Omental fat pad (tissue), 4 donors: Measurements from ENCODE around the gene FLII. TPM values are rescaled to one million over a fixed set of nuclear protein-coding genes. Genes with fewer than 3 reads are reported as not detected.

Experiments used
- ATAC-seq: fragments of 150-250 bp; one replicate; pipeline ENCODE4 v1.9.1; 2016; ENCODE audit warnings: mild to moderate bottlenecking, moderate library complexity; ENCODE audit not compliant: low FRiP score
- DNase-seq: peaks from one replicate; pipeline ENCODE4 v3.0.0-alpha.2; 2019; ENCODE audit warnings: low spot score
- total RNA-seq, 4 donors: library from RNA; depleted of rRNA; stranded (reverse); fragments of >200 nt; gene quantifications; one replicate each; pipeline ENCODE4 v1.1.0, GENCODE V29; 2016
- TF ChIP-seq, protein P1 (sequence below), 3 donors: fragments of 450-650 bp; IDR thresholded peaks; one replicate each; pipeline ENCODE4 v1.5.1; 2016 to 2017; ENCODE audit warnings: antibody characterized with exemption in 3 of 3, mild to moderate bottlenecking in 3 of 3, moderate library complexity in 2 of 3

Gene FLII
- total RNA-seq, 4 donors from 2014 or later: 198 to 328 (median 324) TPM

DNA sequence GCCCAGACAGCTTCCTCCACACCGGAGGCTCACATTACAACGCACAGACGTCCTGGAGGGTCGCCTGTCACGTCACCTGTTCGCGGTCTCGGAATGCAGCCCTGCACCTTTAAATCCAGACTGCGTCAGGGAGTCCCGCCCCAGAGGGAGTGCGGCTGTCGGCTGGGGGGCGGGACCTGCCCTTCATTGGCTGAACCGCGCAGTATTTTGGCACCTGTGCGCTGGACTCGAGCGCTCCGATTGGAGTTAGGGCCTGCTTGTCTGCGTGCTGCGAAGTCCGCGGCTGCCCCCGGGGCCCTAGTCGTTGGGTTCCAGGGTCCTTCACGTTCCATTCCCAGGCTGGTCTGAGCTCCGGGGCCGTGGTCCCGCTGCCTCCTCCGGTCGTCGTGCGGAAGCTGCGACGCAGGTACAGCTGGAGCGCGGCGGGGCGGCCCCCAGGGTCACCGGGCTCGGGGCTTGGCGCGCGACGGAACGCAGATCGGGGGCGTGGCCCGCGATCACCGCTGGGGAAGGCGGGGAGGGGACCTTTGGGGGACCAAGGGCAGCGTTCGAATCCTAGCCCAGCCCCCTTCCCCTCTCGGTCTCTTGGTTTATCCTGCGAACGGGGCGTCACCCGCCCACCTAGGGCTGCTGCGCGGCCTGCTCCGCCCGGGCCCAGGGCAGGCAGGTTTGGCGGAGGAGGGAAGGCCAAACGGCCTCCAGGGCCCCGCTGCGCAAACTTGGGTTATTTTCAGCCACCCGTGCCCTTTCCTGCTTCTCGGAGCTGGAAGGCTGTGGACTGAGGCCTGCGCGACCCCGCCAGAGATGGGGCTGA is 2.0 kb upstream of the FLII start, which contains the start of gene MIEF2:
Gene MIEF2, plus strand, starts transcription at position 331 of the 814 bp plus-strand sequence. CDS start 2,059 bp downstream, outside the sequence.
- TF ChIP-seq, protein P1, sequence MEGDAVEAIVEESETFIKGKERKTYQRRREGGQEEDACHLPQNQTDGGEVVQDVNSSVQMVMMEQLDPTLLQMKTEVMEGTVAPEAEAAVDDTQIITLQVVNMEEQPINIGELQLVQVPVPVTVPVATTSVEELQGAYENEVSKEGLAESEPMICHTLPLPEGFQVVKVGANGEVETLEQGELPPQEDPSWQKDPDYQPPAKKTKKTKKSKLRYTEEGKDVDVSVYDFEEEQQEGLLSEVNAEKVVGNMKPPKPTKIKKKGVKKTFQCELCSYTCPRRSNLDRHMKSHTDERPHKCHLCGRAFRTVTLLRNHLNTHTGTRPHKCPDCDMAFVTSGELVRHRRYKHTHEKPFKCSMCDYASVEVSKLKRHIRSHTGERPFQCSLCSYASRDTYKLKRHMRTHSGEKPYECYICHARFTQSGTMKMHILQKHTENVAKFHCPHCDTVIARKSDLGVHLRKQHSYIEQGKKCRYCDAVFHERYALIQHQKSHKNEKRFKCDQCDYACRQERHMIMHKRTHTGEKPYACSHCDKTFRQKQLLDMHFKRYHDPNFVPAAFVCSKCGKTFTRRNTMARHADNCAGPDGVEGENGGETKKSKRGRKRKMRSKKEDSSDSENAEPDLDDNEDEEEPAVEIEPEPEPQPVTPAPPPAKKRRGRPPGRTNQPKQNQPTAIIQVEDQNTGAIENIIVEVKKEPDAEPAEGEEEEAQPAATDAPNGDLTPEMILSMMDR (IDR thresholded peaks at IDR 0.05): no peak
- DNase-seq (peak; percentile 75), ATAC-seq (peak; percentile 79)

DNA sequence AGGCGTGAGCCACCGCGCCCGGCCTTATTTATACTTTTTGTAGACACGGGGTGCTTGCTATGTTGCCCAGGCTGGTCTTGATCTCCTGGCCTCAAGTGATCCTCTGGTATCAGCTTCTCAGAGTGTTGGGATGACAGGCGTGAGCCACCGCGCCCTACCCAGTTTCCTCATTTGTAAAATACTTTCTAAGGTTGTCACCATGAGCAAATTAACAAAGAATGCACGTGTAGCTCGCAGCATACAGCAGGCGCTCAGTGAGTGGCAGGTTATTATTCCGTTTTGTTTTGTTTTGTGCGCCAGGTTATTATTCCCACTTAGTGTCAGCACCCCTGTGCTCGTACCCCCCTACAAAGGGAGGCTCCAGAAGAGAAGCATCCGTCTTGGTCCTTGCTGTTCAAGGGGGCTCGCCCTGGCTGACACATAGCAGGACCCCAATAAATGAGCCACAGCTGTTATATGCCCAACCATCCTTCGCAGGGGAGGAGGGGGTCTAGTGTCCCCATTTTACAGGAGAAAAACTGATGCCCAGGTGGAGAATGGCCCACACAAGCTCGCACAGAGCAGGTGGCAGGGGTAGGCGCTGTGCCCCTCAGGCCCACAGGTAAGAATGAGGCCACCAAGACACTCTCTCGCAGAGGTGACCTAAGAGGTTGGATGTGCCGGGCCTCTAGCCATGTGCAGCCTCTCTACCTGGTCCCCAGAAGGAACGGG is 1.2 kb upstream of the FLII start:
- ATAC-seq: no peak
- TF ChIP-seq, protein P1 (IDR thresholded peaks at IDR 0.05): no peak
- no peak for DNase-seq

DNA sequence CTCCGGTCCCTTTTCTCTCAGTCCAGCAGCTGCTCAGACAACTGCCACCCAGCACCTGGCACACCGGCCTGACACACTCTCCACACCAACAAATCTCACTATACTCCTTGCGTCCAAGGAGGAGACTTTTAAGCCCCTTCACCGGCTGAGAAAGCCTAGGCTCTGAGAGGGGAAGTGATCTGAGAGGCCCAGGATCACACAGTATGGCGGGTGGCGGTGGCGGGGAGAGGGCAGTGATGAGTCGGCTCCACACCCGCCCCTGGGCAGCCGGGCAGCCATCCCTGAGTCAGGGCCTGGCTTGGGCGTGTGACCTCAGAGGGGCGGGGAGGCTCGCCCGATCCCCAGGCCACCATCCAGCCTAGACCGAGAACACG is 569 bp downstream of the FLII start:
- TF ChIP-seq, protein P1 (IDR thresholded peaks at IDR 0.05): no peak
- peak; percentile 52 for DNase-seq
- peak; percentile 76 for ATAC-seq

DNA sequence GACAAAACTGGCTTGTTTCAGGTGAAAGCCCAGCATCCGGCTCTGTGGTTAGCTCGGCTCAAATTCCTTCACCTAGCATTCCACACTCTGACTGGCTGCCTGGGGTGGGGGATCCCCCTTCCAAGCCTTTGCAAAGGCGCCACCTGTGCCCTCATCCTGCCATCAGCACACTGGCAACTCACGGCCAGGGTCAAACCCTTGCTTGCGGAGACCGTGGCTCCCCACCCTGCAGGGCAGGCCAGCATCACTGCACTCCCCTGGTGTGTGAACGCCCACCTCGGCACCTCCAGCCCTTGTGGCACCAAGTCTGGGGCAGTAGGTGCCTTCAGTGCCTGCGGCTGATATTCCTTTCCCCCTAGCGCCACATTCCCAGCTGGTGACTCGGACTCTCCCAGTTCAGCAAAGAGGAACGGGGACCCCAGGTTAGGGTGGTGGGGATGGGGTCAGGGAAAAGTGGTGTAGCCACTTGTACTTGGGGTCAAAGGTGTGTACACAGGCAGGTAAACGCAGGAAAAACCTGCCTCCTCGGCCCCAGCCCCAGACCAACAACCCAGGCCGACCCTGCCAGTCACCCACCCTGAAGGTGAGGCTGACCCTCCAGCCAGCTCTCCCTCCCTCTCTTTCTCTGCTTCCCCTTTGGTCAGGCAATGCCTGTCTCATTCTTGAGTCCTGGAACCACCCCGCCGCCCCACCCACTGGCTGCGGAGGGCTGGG is 1.1 kb downstream of the FLII start:
- TF ChIP-seq, protein P1 (IDR thresholded peaks at IDR 0.05): no peak
- peak; percentile 8 for ATAC-seq
- peak; percentile 41 for DNase-seq

- DNase-seq: no peak
- ATAC-seq: no peak
- TF ChIP-seq, protein P1 (IDR thresholded peaks at IDR 0.05): no peak
These were observed 1.8 kb downstream of the FLII start for GRCh38 chr17:18256776-18257175.

DNA sequence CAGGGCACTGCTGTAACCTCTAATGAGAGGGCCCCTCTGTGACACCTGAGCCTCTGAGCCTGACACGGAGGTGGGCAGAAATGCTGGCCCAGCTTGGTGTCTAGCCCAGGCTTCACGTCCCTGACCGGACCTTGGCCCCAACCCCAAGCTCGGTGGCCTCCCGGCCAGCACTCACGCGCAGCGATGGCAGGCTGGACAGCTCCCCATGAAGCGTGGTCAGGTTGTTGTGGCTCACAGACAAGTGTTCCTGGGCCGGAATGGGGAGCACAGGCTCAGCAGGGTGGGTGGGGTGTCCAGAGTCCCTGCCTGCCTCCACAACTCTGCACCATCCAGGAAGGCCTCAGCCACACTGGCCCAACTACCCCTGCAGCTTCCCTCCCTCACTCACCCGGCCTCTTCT is 2.2 kb downstream of the FLII start:
- TF ChIP-seq, protein P1 (IDR thresholded peaks at IDR 0.05): no peak
- ATAC-seq: no peak

More for the DNA sequence above, 2.2 kb downstream of the FLII start:
- no peak for DNase-seq
